HPDE6-E6E7 (cell line): ENCODE measurements around the gene ADCK2.

Experiments
- DNase-seq: peaks from one replicate; pipeline ENCODE4 v3.0.0; 2011; ENCODE audit warnings: missing footprints; ENCODE audit errors: extremely low spot score

Gene ADCK2

GRCh38 chr7:140744005-140744404 lies 71.3 kb downstream of the ADCK2 start:
- DNase-seq, result no peak
